Astrocyte of the spinal cord (primary cell): Measurements from ENCODE around the gene LHX6.

Experiments
- DNase-seq: peaks from one replicate; pipeline ENCODE4 v3.0.0; 2011; ENCODE audit warnings: low read depth, low spot score
- H3K4me3 ChIP-seq: 2 replicates; pipeline ENCODE4 v1.5.1; 2011; ENCODE audit warnings: low read depth, mild to moderate bottlenecking, low read length, moderate library complexity
- in situ Hi-C: cut with HindIII; loops from 2 replicates; pipeline ENCODE4 v1.10.0; 2017; ENCODE audit warnings: low sequenced_read_pairs
- TF ChIP-seq, protein P1 (sequence below): IDR thresholded peaks from 2 replicates; pipeline ENCODE4 v1.5.1; 2012; ENCODE audit warnings: low read depth, mild to moderate bottlenecking, low read length, inconsistent platforms

The LHX6 gene

DNA sequence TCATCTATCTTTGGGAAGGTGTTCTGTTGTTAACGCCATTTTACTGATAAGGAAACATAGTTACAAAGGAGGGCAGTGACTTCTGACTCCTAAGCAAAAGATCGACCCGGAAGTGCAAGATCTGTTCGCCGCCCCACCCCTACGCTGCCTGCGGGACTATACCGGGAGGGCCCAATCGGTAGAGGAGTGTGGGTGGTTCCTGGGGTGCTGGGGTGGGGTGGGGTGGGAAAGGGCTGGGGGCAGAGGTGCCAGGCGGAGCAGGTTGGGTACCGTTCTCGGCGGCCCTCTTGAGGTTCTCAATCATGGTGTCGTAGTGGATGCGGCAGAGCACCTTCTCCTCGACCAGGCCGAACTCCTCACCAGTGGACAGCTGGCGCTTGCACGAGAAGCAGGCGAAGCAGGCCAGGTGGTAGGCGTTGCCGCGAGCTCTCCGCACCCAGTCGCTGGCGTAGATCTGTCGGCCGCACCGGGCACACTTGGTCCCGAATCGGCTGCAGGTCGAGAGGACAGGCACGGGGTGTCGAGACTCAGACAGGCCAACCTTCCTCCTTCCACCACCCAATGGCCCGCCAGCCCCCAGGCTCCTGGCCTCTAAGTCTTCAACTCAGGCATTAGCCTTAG is 11.8 kb downstream of the LHX6 start:
- TF ChIP-seq, protein P1, sequence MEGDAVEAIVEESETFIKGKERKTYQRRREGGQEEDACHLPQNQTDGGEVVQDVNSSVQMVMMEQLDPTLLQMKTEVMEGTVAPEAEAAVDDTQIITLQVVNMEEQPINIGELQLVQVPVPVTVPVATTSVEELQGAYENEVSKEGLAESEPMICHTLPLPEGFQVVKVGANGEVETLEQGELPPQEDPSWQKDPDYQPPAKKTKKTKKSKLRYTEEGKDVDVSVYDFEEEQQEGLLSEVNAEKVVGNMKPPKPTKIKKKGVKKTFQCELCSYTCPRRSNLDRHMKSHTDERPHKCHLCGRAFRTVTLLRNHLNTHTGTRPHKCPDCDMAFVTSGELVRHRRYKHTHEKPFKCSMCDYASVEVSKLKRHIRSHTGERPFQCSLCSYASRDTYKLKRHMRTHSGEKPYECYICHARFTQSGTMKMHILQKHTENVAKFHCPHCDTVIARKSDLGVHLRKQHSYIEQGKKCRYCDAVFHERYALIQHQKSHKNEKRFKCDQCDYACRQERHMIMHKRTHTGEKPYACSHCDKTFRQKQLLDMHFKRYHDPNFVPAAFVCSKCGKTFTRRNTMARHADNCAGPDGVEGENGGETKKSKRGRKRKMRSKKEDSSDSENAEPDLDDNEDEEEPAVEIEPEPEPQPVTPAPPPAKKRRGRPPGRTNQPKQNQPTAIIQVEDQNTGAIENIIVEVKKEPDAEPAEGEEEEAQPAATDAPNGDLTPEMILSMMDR = no peak
- in situ Hi-C loops = no loop called here
- no peak overlapping the region for H3K4me3 ChIP-seq
- DNase-seq = no peak

GRCh38 chr9:122216138-122216797 is 12.5 kb downstream of the LHX6 start:
- in situ Hi-C loops = no loop called here
- H3K4me3 ChIP-seq = no peak overlapping the region
- DNase-seq = no peak
- TF ChIP-seq, protein P1 = no peak

- H3K4me3 ChIP-seq = no peak overlapping the region
- DNase-seq = no peak
- in situ Hi-C loops = no loop called here
- TF ChIP-seq, protein P1 = no peak
Observed at GRCh38 chr9:122215663-122216062, 13.1 kb downstream of the LHX6 start.

GRCh38 chr9:122214507-122214906 is 14.2 kb downstream of the LHX6 start:
- in situ Hi-C loops = no loop called here
- no peak overlapping the region for H3K4me3 ChIP-seq

DNA sequence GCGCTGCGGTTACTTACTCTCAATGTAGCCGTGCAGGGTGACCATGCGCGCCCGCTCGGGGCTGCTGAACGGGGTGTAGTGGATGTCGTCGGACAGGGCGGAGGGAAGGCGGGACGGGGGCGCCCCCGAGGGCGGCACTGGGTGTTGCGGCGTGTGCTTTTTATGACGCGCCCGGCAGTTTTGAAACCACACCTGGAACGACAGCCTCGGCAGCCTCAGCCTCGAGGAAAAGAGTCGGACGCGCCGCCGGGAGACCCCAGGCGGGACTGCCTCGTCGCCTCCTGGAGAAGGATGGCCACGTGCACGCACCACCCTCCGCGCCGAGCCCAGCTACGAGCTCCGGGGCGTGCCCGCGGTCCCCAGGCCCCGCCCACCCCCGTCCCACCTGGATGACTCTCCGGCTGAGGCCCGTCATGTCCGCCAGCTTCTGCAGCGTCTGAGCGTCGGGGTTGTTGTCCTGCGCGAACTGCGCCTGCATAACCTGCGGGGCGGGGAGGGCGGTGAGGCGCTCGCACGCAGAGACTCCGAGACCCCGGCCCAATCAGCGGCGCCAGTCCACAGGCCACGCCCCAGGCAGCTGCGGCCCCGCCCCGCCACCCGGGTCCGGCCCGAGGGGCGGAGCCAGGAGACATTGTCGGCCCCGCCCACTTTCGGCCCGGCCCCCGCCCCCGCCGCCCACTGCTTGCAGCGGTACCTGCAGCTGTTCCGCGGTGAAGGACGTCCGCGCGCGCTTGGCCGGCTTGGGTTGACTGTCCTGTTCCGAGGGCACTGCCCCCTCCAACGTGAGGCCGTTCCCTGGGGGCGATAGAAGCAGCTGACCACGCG is 15.0 kb downstream of the LHX6 start:
- DNase-seq = no peak
- no peak overlapping the region for H3K4me3 ChIP-seq
- in situ Hi-C loops = no loop called here
- TF ChIP-seq, protein P1 = no peak

More at GRCh38 chr9:122214507-122214906, 14.2 kb downstream of the LHX6 start:
- no peak for DNase-seq
- TF ChIP-seq, protein P1 = no peak

GRCh38 chr9:122213102-122213588 is 15.6 kb downstream of the LHX6 start:
- no peak overlapping the region for H3K4me3 ChIP-seq
- no peak for DNase-seq
- TF ChIP-seq, protein P1 = no peak
- in situ Hi-C loops = no loop called here
